Progenitor cell of endocrine pancreas (in vitro differentiated cells): ENCODE results near the gene ETNK2. TPM values are rescaled to one million over a fixed set of nuclear protein-coding genes. Genes with fewer than 3 reads are reported as not detected.

ENCODE experiments used
- DNase-seq: peaks from one replicate; pipeline ENCODE4 v3.0.0; 2021; ENCODE audit warnings: low spot score; ENCODE audit not compliant: unreplicated experiment
- H3K27ac Mint-ChIP-seq: 2 replicates; pipeline ENCODE4 v1.8.0; 2021; ENCODE audit warnings: mild to moderate bottlenecking, moderate library complexity, mixed read lengths
- H3K27me3 Mint-ChIP-seq: 2 replicates; pipeline ENCODE4 v1.8.0; 2021; ENCODE audit warnings: mixed read lengths
- H3K36me3 Mint-ChIP-seq: 2 replicates; pipeline ENCODE4 v1.8.0; 2022; ENCODE audit warnings: mixed read lengths; ENCODE audit not compliant: insufficient read depth
- H3K4me1 Mint-ChIP-seq: 2 replicates; pipeline ENCODE4 v1.8.0; 2021; ENCODE audit warnings: low read depth, mixed read lengths
- H3K4me3 Mint-ChIP-seq: 2 replicates; pipeline ENCODE4 v1.8.0; 2021; ENCODE audit warnings: low read depth, mild to moderate bottlenecking, moderate library complexity, mixed read lengths
- H3K9me3 Mint-ChIP-seq: 2 replicates; pipeline ENCODE4 v1.8.0; 2021; ENCODE audit warnings: low read depth, mixed read lengths
- total RNA-seq: library from RNA; stranded (reverse); gene quantifications from 2 replicates; pipeline ENCODE4 v1.2.1, GENCODE V29; 2021
- TF ChIP-seq, protein P1 (sequence below): fragments of 200-600 bp; sonication (generic); IDR thresholded peaks from one replicate; pipeline ENCODE4 v1.5.0; 2021; ENCODE audit warnings: antibody characterized with exemption, mild to moderate bottlenecking; ENCODE audit not compliant: unreplicated experiment

The ETNK2 gene
- total RNA-seq, 1 donor from 2014 or later, result 22.6 TPM

DNA sequence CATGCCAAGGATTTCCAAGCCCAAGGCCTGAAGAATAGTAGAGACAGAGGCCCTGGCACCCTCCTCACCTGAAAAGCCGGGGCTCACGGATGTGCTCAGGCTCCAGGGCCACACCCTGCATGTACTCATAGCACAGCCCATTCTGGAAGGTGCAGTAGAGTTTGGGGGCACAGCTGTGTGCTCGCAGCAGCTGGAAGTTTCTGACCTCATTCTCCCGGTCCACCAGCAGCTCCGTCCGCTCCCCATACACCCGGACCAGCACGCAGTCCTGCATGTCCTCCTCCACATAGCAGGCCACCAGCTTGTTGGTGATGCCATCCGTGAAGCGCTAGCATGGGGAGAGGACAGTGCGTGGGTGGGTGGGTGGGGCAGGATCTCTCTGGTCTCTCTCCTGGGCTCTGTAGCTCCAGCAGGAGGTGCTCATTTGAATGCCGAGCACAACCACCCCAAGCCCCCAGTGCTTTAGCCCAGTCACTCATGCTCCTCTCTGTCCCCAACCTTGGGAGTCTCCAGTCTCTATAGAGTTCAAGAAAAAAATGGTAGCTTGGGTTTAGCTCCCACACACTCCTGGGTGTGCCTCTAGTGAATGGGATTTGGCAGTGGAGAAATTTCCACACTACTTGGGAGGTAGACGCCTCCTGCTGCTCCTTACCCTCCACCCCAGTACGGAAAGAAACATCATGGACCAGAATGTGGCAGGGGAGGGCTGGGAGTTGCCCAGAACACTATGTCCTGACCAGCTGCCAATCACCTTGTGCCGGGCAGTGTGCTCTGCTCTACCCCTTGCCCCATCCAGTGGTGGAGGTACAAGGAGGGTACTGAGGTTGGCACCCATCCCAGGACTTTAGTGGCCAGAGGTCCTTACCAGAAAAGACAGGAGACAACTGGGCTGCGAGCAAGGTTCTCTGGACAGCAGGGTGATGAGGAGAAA is 1.9 kb downstream of the ETNK2 start:
- Mint-ChIP-seq H3K27ac (no peak overlapping the region), H3K27me3 (peaks cover 20% of the 10 kb centered on the region), H3K9me3 (no peaks in the 10 kb centered on the region), H3K4me3 (peak overlapping the region; percentile 76), H3K4me1 (no peaks in the 10 kb centered on the region), H3K36me3 (peaks cover 2% of the 10 kb centered on the region)
- no peak for DNase-seq
- TF ChIP-seq, protein P1, sequence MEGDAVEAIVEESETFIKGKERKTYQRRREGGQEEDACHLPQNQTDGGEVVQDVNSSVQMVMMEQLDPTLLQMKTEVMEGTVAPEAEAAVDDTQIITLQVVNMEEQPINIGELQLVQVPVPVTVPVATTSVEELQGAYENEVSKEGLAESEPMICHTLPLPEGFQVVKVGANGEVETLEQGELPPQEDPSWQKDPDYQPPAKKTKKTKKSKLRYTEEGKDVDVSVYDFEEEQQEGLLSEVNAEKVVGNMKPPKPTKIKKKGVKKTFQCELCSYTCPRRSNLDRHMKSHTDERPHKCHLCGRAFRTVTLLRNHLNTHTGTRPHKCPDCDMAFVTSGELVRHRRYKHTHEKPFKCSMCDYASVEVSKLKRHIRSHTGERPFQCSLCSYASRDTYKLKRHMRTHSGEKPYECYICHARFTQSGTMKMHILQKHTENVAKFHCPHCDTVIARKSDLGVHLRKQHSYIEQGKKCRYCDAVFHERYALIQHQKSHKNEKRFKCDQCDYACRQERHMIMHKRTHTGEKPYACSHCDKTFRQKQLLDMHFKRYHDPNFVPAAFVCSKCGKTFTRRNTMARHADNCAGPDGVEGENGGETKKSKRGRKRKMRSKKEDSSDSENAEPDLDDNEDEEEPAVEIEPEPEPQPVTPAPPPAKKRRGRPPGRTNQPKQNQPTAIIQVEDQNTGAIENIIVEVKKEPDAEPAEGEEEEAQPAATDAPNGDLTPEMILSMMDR, result no peak

DNA sequence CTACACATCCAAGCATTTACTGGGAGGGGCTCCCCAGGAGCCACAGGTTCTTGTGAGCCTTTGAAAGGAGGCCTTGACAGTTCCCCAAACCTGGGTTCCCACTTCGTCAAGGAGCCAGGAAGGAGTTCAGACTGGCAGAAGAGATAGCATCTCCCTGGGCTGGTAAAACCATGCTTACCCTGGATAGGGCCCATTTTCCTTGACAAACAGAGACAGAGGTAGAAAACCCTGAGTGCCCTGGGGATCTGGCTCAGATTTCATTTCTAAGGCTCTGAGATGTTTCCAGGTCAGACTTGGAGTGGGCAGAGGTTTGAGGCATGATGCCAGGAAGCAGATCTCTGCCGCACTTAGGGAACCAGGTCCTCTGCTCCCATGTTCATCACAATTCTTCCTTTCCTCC is 2.7 kb downstream of the ETNK2 start:
- no peak overlapping the region for H3K27ac Mint-ChIP-seq
- peaks cover 14% of the 10 kb centered on the region for H3K27me3 Mint-ChIP-seq
- H3K4me1 Mint-ChIP-seq, result peaks cover 5% of the 10 kb centered on the region
- TF ChIP-seq, protein P1, result no peak
- no peak overlapping the region for H3K4me3 Mint-ChIP-seq
- peaks cover 4% of the 10 kb centered on the region for H3K36me3 Mint-ChIP-seq
- no peak for DNase-seq
- no peaks in the 10 kb centered on the region for H3K9me3 Mint-ChIP-seq

DNA sequence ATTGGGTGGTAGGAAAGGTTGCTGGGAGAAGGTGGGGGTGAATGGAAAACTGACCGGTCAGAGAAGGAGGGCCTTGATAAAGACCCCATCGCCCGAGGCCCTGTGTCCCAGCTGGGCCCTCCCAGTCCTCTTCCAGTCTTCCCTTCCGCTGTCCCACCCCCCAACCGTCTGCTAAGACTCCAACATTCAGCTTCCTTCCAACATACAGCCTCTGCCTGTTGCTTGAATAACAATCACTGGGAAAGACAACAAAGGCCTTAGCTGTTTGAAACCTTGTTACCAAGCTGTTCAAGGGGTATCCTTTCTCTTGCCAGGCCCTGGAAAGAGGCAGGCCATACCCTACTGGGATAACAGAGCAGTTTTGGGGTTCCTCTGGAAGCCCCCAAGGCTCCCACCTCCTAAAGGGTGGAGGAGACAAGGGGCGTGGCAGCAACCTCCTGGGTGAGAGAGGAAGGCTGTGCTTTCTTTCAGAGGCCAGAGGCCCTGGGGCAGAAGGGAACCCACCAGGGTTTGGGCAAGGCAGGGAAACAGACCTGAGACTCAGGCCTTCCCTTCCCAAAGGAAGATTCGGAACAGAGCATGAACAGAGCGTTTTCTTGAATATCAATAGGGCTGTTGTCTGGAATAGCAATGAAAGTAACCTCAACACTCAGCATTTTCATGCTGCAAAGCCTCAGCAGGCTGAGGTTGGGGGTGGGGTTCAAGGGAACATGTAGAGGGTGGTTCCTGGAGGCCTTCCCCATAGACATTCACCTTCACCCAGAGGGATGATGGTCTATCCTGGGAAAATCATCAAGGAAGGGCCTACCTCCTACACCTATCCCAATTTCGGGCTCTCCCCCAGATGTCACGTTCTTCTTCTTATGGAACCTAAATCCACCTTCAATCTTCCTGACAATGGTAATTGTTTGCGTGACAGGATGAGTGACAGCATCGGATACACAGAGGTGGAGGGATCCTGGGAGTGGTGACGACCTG is 4.1 kb downstream of the ETNK2 start:
- no peak overlapping the region for H3K27ac Mint-ChIP-seq
- H3K9me3 Mint-ChIP-seq, result no peaks in the 10 kb centered on the region
- TF ChIP-seq, protein P1, result no peak
- DNase-seq, result no peak
- peaks cover 9% of the 10 kb centered on the region for H3K27me3 Mint-ChIP-seq
- H3K4me3 Mint-ChIP-seq, result no peak overlapping the region
- peaks cover 4% of the 10 kb centered on the region for H3K36me3 Mint-ChIP-seq
- H3K4me1 Mint-ChIP-seq, result peaks cover 10% of the 10 kb centered on the region

DNA sequence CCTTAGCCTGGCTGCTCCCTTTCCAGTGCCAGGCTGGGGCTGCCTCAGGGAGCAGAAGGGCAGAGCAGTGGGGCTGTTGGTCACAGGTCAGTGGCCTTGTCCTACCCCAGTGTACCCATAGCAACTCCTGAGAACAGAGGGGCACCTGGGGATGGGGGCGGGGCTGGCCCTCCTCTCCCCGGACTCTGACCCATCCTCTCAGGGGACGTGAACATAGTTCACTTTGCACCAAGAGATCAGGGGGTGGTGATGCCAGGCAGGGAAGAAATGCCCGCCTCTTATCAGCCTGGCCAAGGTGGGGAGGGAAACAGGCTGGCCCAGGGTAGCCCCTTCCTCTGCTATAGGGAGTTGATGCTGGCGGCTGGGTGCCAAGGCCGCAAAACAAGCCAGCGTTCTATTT is 4.9 kb downstream of the ETNK2 start:
- H3K4me1 Mint-ChIP-seq, result peaks cover 17% of the 10 kb centered on the region
- TF ChIP-seq, protein P1, result no peak
- H3K9me3 Mint-ChIP-seq, result no peaks in the 10 kb centered on the region
- H3K36me3 Mint-ChIP-seq, result peaks cover 4% of the 10 kb centered on the region
- H3K27me3 Mint-ChIP-seq, result peaks cover 9% of the 10 kb centered on the region
- H3K27ac Mint-ChIP-seq, result no peak overlapping the region
- no peak for DNase-seq
- H3K4me3 Mint-ChIP-seq, result no peak overlapping the region

GRCh38 chr1:204146309-204146708 is 5.5 kb downstream of the ETNK2 start:
- TF ChIP-seq, protein P1, result no peak
- H3K4me3 Mint-ChIP-seq, result no peak overlapping the region
- H3K9me3 Mint-ChIP-seq, result no peaks in the 10 kb centered on the region
- peaks cover 23% of the 10 kb centered on the region for H3K4me1 Mint-ChIP-seq
- H3K36me3 Mint-ChIP-seq, result peaks cover 4% of the 10 kb centered on the region
- peaks cover 9% of the 10 kb centered on the region for H3K27me3 Mint-ChIP-seq
- no peak overlapping the region for H3K27ac Mint-ChIP-seq
- no peak for DNase-seq
